Esophagus muscularis mucosa (tissue), 4 donors: ENCODE measurements around the gene P2RY6. TPM values are rescaled to one million over a fixed set of nuclear protein-coding genes. Genes with fewer than 3 reads are reported as not detected.

Source experiments
- DNase-seq: peaks from one replicate; pipeline ENCODE4 v3.0.0-alpha.2; 2017; ENCODE audit errors: extremely low spot score
- H3K27ac ChIP-seq, 4 donors: fragments of 200-600 bp; sonication (generic); replicated peaks in 1 of 4; 1 replicate in 3 of 4; 2 replicates in 1 of 4; pipeline ENCODE4 v1.5.1; 2016 to 2019; ENCODE audit warnings: mild to moderate bottlenecking in 1 of 4
- H3K27me3 ChIP-seq, 4 donors: fragments of 200-600 bp; sonication (generic); one replicate each; pipeline versions ENCODE4 v1.5.1 to v1.6.0; 2016 to 2019
- H3K36me3 ChIP-seq, 4 donors: fragments of 200-600 bp; sonication (generic); one replicate each; pipeline ENCODE4 v1.5.1; 2016 to 2019
- H3K4me1 ChIP-seq, 4 donors: fragments of 200-600 bp; sonication (generic); one replicate each; pipeline ENCODE4 v1.5.1; 2016 to 2019
- H3K4me3 ChIP-seq, 4 donors: fragments of 200-600 bp; sonication (generic); 1 replicate in 2 of 4; 2 replicates in 2 of 4; pipeline ENCODE4 v1.5.1; 2016 to 2019; ENCODE audit warnings: mild to moderate bottlenecking in 4 of 4, moderate library complexity in 1 of 4
- H3K9me3 ChIP-seq, 4 donors: fragments of 200-600 bp; sonication (generic); 1 replicate in 3 of 4; 2 replicates in 1 of 4; pipeline ENCODE4 v1.5.1; 2016 to 2019
- EP300 ChIP-seq: sonication (generic); formaldehyde crosslinking; IDR thresholded peaks from one replicate; pipeline ENCODE4 v1.6.1; 2017; ENCODE audit warnings: antibody characterized with exemption
- POLR2A ChIP-seq: fragments of 450-650 bp; IDR thresholded peaks from one replicate; pipeline ENCODE4 v1.6.1; 2017; ENCODE audit warnings: antibody characterized with exemption, moderate library complexity, mild to moderate bottlenecking, low read depth
- POLR2AphosphoS5 ChIP-seq, 2 donors: sonication (generic); formaldehyde crosslinking; IDR thresholded peaks; one replicate each; pipeline ENCODE4 v1.6.1; 2017; ENCODE audit warnings: antibody characterized with exemption in 2 of 2
- WGBS: methylation state at CpG from one replicate; pipeline ENCODE4 v1.1.5; 2018; 5-methylcytosine and 5-hydroxymethylcytosine counted together
- intact Hi-C: fragments of 100-400 bp; cut with DNase I; formaldehyde crosslinking; loops from one replicate; pipeline ENCODE4 v1.15.1; 2023
- total RNA-seq, 4 donors: library from RNA; depleted of rRNA; stranded (reverse); fragments of >200 nt; gene quantifications; one replicate each; pipeline versions ENCODE4 v1.1.0 to v1.2.1, GENCODE V29; 2016
- TF ChIP-seq, protein P1 (sequence below), 3 experiments: fragments of 200-600 bp in 2 of 3; fragments of 450-650 bp in 1 of 3; sonication (generic) in 2 of 3; IDR thresholded peaks; one replicate each; pipeline ENCODE4 v1.5.1; 2017 to 2019; ENCODE audit warnings: antibody characterized with exemption in 3 of 3, mild to moderate bottlenecking in 2 of 3, moderate library complexity in 1 of 3

Gene P2RY6
- total RNA-seq, 4 donors from 2014 or later: 1.6 to 4.8 (median 2.4) TPM

DNA sequence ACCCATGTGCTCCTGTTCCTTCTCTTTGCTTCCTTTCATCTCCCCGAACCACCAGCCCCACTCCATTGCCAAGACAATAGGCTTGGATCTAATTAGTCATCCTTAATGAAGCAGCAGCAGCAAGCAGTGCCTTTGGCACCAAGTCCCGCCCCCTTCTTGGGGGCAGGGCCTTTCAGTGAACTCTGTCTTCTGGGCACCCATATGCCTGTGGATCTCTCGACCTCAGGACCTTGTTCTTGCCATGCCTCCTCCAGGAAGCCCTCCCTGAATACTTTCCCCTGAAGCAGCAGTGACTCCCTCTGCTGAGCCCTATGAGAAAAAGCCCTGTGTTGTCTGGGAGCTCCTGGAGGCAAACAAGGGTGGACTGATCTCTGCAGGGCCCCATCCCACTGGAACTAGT lies 68.0 kb downstream of the P2RY6 start:
- H3K27me3 ChIP-seq: no peaks in the 10 kb centered on the region
- TF ChIP-seq POLR2A: no peak
- TF ChIP-seq, protein P1, sequence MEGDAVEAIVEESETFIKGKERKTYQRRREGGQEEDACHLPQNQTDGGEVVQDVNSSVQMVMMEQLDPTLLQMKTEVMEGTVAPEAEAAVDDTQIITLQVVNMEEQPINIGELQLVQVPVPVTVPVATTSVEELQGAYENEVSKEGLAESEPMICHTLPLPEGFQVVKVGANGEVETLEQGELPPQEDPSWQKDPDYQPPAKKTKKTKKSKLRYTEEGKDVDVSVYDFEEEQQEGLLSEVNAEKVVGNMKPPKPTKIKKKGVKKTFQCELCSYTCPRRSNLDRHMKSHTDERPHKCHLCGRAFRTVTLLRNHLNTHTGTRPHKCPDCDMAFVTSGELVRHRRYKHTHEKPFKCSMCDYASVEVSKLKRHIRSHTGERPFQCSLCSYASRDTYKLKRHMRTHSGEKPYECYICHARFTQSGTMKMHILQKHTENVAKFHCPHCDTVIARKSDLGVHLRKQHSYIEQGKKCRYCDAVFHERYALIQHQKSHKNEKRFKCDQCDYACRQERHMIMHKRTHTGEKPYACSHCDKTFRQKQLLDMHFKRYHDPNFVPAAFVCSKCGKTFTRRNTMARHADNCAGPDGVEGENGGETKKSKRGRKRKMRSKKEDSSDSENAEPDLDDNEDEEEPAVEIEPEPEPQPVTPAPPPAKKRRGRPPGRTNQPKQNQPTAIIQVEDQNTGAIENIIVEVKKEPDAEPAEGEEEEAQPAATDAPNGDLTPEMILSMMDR (IDR thresholded peaks at IDR 0.05): no peak
- no peaks in the 10 kb centered on the region for H3K36me3 ChIP-seq
- no peaks in the 10 kb centered on the region for H3K9me3 ChIP-seq
- peaks cover 50 to 100% (median 100%) of the 10 kb centered on the region in 4 donors for H3K4me1 ChIP-seq
- WGBS: 61% methylated on average over 3 of the region's 3 CpGs
- H3K27ac ChIP-seq: peak overlapping the region; percentile 70 to 90 (median 82)
- intact Hi-C loops: no loop called here
- no peak overlapping the region for H3K4me3 ChIP-seq
- no peak for DNase-seq

DNA sequence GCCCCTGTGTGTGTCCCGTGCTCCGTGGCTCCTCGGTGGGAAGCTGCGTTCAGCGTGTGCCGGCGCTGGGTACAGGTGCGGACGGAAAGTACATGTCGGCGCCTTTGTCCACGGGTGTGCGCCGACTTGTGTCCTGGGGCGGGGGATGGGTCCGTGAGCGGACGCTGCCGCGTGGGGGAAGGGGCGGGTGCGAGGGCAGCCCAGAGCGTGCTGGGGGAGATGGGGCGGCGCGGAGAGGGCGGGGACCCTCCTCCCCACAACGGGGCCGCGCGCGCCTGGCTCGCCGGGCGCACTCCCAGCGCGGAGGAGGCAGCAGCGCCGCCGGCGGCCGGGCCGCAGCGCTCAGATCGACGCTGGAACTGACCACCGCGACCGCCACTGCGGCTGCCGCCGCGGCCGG lies 70.5 kb downstream of the P2RY6 start:
- intact Hi-C loops: no loop called here
- Histone ChIP-seq H3K36me3 (peaks cover 0 to 13% (median 10%) of the 10 kb centered on the region in 4 donors), H3K9me3 (no peaks in the 10 kb centered on the region), H3K4me3 (peak overlapping the region; percentile 48 to 62 (median 58)), H3K27me3 (no peaks in the 10 kb centered on the region), H3K27ac (peak overlapping the region in 3 of 4 donors; percentile 65 to 90 (median 68)), H3K4me1 (peaks cover 45 to 93% (median 91%) of the 10 kb centered on the region in 4 donors)
- TF ChIP-seq, protein P1 (IDR thresholded peaks at IDR 0.05): peak in 1 of 3 experiments; percentile 16
- TF ChIP-seq POLR2AphosphoS5 (IDR thresholded peaks at IDR 0.05): no peak
- DNase-seq: no peak
- WGBS: 23% methylated on average over 23 of the region's 54 CpGs

DNA sequence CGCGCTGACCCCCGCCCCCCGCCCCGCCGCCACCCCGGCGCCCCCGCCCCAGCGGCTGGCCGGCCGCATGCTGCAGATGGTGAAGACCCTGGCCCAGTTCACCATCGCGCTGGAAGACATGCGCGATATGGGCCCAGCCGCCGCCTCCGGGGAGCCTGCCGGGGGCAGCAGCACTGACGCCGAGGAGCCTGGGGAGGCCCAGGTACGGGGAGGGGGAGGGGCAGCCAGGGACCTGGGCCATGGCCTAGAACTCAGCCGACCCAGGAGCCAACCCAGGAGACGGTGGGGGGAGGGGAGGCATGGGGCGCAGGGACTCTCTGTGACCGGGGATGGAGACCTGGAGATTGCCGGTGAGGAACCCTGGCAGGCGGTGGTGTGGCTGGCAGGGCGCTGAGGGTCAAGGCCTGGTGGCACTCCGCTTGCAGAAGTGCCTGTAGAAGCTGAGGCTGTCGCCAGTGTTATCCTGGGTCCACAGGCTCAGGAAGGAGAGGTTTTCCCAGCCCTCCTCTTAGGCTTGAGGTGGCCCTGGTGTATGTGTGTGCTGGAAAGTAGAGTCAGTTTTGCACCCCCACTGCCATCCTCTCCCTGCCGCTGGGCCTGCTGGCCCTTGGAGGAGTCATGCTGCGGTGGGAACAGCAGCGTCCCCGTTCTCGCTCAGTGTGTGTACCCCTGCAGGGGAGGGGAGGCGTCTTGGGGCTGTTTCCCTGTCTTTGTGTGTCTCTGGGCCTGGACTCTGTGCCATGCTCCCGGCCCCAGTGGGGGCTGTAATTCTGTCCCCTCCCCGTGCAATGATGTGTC lies 71.1 kb downstream of the P2RY6 start:
- H3K4me3 ChIP-seq: peak overlapping the region; percentile 48 to 62 (median 58)
- no peaks in the 10 kb centered on the region for H3K27me3 ChIP-seq
- H3K9me3 ChIP-seq: no peaks in the 10 kb centered on the region
- intact Hi-C loops: no loop called here
- peaks cover 42 to 87% (median 85%) of the 10 kb centered on the region in 4 donors for H3K4me1 ChIP-seq
- DNase-seq: no peak
- 45% methylated on average over 9 of the region's 40 CpGs for WGBS
- H3K27ac ChIP-seq: peak overlapping the region; percentile 61 to 90 (median 66)
- peaks cover 3 to 19% (median 16%) of the 10 kb centered on the region in 4 donors for H3K36me3 ChIP-seq
- TF ChIP-seq POLR2A (no peak), EP300 (no peak)

DNA sequence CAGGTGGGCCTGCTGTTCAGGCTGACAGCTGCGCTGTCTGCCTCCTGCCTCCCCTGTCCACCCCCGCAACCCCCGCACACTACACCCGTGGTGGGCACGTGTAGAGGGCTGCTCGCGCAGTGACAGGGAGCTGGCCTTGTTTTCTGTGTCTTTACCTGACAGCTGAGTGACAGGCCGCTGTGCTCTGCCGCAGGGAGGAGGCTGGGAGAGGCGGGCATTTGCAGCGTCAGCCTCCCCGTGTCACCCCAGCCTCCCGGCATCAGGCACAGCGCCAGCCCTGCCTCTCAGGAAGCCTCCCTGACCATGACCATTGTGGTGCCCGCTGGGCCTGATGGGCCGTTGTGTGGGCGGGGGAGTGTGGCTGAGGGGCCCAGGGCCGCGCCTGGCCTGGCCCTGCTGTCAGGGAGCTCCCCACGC lies 72.1 kb downstream of the P2RY6 start:
- peaks cover 4 to 28% (median 25%) of the 10 kb centered on the region in 4 donors for H3K36me3 ChIP-seq
- TF ChIP-seq EP300 (no peak), POLR2AphosphoS5 (IDR thresholded peaks at IDR 0.05) (peak; percentile 34 to 64), POLR2A (no peak)
- TF ChIP-seq, protein P1 (IDR thresholded peaks at IDR 0.05): peak in 1 of 3 experiments; percentile 12
- no peak for DNase-seq
- 41% methylated on average over 7 of the region's 20 CpGs for WGBS
- H3K27ac ChIP-seq: peak overlapping the region; percentile 61 to 90 (median 66)
- H3K4me1 ChIP-seq: peaks cover 35 to 84% (median 79%) of the 10 kb centered on the region in 4 donors
- no peaks in the 10 kb centered on the region for H3K9me3 ChIP-seq
- peak overlapping the region; percentile 48 to 62 (median 58) for H3K4me3 ChIP-seq
- H3K27me3 ChIP-seq: no peaks in the 10 kb centered on the region
- intact Hi-C loops: no loop called here

DNA sequence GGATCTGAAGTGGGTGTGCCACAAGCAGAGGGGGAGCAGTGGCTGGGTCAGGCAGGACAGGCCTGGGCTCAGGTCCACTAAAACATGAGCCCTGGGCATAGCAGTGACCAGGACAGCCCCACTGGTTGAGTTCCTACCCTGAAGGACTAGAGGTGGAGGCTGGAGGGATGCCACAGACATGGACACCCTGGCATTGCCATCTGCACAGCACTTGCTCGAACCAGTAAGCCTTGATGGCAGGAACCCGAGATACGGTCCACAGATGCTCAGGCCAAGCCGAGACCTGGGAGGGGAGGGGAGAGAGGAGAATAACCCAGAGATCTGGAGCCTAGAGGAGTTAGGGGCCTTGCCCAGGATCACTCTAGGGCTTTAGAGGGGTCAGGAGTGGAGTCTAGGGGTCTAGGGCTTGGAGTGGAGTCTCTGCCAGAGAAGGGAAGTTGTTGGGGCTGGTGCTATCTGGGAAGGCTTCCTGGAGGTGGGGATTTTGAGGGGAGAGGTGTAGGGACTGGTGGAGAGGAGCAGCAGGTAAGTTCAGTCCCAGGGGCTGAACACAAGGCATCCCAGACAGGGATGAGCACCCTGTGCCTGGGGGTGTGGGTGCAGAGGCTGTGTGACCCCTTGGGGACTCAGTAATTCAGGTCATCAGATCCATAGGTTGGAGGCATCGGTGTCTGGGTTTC lies 73.5 kb downstream of the P2RY6 start:
- no peak for DNase-seq
- no peaks in the 10 kb centered on the region for H3K27me3 ChIP-seq
- intact Hi-C loops: no loop called here
- no peak for TF ChIP-seq POLR2AphosphoS5 (IDR thresholded peaks at IDR 0.05)
- H3K4me1 ChIP-seq: peaks cover 30 to 83% (median 75%) of the 10 kb centered on the region in 4 donors
- WGBS: 81% methylated on average over 5 of the region's 5 CpGs
- no peak overlapping the region for H3K4me3 ChIP-seq
- H3K27ac ChIP-seq: peak overlapping the region; percentile 61 to 90 (median 66)
- no peaks in the 10 kb centered on the region for H3K9me3 ChIP-seq
- H3K36me3 ChIP-seq: peaks cover 4 to 32% (median 26%) of the 10 kb centered on the region in 4 donors
